ENCODE measurements around the gene PRRC2C. TPM values are rescaled to one million over a fixed set of nuclear protein-coding genes. Genes with fewer than 3 reads are reported as not detected.

The PRRC2C gene
- total RNA-seq, 1 experiment from 2014 or later = 199 TPM

DNA sequence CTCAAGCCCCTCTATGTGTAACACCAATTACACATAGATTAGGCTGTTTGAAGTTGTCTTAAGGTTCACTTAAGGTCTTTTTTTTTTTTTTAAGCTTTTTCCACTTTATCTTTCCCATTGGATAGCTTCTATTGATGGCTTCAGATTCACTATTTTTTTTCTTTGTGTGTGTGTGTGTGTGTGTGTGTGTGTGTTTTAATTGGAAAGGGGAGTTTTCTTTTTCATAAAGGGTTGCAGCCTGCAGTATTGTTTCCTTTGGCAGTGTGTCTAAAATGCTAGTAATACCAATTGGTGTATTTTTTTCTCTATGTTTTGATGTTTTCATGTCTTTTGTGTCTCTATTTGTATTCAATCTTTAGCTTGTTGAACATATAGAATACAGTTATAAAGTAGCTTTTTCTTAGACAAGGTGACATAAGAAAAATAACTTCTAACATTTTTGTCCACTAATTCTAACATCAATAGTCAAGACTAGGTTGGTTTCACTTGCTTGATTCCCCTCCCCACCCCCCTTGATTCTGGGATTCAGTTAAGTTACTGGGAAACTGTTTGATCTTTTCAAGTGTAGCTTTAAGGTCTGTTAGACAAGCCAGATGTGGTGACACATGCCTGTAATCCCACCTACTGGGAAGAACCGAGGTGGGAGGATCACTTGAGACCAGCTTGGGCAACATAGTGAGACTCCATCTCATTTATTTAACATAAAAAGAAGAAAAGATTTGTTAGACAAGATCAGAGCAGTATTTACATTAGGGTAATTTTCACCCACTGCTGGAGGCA is 21.4 kb downstream of the PRRC2C start:
- H3K9me3 ChIP-seq (ENCODE audit: low read length) = no peaks in the 10 kb centered on the region
- CTCF ChIA-PET = interaction anchor here (0.5 kb wide), 1 partner anchor 915 kb away, joined by 4 read pairs; no protein-coding TSS in a partner anchor
- peaks cover 99% of the 10 kb centered on the region for H4K20me1 ChIP-seq (ENCODE audit: low read length)
- DNase-seq (no peak), ATAC-seq (no peak)
- H3K79me2 ChIP-seq (ENCODE audit: low read length) = peaks cover 100% of the 10 kb centered on the region
- no peaks in the 10 kb centered on the region for H3K9me2 ChIP-seq (replicated peaks; ENCODE audit: low read length)
- H3F3A ChIP-seq (ENCODE audit: low read length, unreplicated experiment) = no peaks in the 10 kb centered on the region
- no peak overlapping the region for H3K4me3 ChIP-seq (ENCODE audit: low read length)
- POLR2A ChIA-PET (ENCODE audit: unreplicated experiment) = interaction anchor here (0.7 kb wide), 2 partner anchors 12 to 26 kb away, joined by 3 to 4 read pairs; no protein-coding TSS in a partner anchor
- no peak overlapping the region for H2AFZ ChIP-seq (ENCODE audit: low read length)
- no peak overlapping the region for H3K4me2 ChIP-seq (ENCODE audit: low read length)
- intact Hi-C loops (cut with micrococcal nuclease) = no loop called here
- H3K4me1 ChIP-seq (ENCODE audit: insufficient read depth, low read length) = no peaks in the 10 kb centered on the region
- no peak overlapping the region for H3K9ac ChIP-seq (ENCODE audit: low read length)
- no TSS peak for BruUV-seq (replicated peaks)
- H3K27me3 ChIP-seq (ENCODE audit: low read length) = no peaks in the 10 kb centered on the region
- TF ChIP-seq EZH2 (IDR thresholded peaks at IDR 0.05; ENCODE audit: low read length, unreplicated experiment) = no peak
- TF ChIP-seq, protein P1, sequence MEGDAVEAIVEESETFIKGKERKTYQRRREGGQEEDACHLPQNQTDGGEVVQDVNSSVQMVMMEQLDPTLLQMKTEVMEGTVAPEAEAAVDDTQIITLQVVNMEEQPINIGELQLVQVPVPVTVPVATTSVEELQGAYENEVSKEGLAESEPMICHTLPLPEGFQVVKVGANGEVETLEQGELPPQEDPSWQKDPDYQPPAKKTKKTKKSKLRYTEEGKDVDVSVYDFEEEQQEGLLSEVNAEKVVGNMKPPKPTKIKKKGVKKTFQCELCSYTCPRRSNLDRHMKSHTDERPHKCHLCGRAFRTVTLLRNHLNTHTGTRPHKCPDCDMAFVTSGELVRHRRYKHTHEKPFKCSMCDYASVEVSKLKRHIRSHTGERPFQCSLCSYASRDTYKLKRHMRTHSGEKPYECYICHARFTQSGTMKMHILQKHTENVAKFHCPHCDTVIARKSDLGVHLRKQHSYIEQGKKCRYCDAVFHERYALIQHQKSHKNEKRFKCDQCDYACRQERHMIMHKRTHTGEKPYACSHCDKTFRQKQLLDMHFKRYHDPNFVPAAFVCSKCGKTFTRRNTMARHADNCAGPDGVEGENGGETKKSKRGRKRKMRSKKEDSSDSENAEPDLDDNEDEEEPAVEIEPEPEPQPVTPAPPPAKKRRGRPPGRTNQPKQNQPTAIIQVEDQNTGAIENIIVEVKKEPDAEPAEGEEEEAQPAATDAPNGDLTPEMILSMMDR (conservative IDR thresholded peaks at IDR 0.05; ENCODE audit: low read depth, low read length) = no peak
- no peak for TF ChIP-seq EZH2phosphoT487 (IDR thresholded peaks at IDR 0.05; ENCODE audit: borderline replicate concordance, low read length)
- H3K27ac ChIP-seq (ENCODE audit: low read length) = no peak overlapping the region
- peaks cover 8% of the 10 kb centered on the region; the same call in 1 of the 2 replicates for H3K36me3 ChIP-seq (ENCODE audit: low read depth, low read length)

DNA sequence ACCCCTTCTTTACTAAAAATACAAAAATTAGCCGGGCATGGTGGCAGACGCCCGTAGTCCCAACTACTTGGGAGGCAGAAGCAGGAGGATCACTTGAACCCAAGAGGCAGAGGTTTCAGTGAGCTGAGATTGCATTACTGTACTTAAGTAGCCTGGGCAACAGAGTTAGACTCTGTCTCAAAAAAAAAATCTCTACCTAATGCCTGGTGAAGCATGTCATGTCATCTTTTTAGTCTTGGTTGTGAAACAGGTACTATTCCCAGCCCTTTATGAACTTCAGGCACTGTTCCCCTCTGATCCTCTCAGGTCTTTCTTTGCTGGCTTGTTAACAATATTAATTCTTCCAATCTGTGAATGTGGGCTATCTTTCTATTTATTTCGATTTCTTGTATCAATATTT is 22.1 kb downstream of the PRRC2C start:
- Histone ChIP-seq H3K9ac (ENCODE audit: low read length) (no peak overlapping the region), H2AFZ (ENCODE audit: low read length) (no peak overlapping the region), H3K27me3 (ENCODE audit: low read length) (no peaks in the 10 kb centered on the region), H3K4me3 (ENCODE audit: low read length) (no peak overlapping the region), H3F3A (ENCODE audit: low read length, unreplicated experiment) (no peaks in the 10 kb centered on the region), H3K79me2 (ENCODE audit: low read length) (peaks cover 100% of the 10 kb centered on the region), H4K20me1 (ENCODE audit: low read length) (peaks cover 99% of the 10 kb centered on the region), H3K4me2 (ENCODE audit: low read length) (no peak overlapping the region), H3K9me3 (ENCODE audit: low read length) (no peaks in the 10 kb centered on the region), H3K9me2 (replicated peaks; ENCODE audit: low read length) (no peaks in the 10 kb centered on the region), H3K4me1 (ENCODE audit: insufficient read depth, low read length) (no peaks in the 10 kb centered on the region), H3K27ac (ENCODE audit: low read length) (no peak overlapping the region), H3K36me3 (ENCODE audit: low read depth, low read length) (peaks cover 11% of the 10 kb centered on the region; the same call in 1 of the 2 replicates)
- BruUV-seq (replicated peaks) = no TSS peak
- CTCF ChIA-PET = no interaction called here
- intact Hi-C loops (cut with micrococcal nuclease) = no loop called here
- TF ChIP-seq EZH2 (IDR thresholded peaks at IDR 0.05; ENCODE audit: low read length, unreplicated experiment) (no peak), EZH2phosphoT487 (IDR thresholded peaks at IDR 0.05; ENCODE audit: borderline replicate concordance, low read length) (no peak)
- TF ChIP-seq, protein P1 (conservative IDR thresholded peaks at IDR 0.05; ENCODE audit: low read depth, low read length) = no peak
- no peak for DNase-seq
- POLR2A ChIA-PET (ENCODE audit: unreplicated experiment) = no interaction called here
- no peak for ATAC-seq

DNA sequence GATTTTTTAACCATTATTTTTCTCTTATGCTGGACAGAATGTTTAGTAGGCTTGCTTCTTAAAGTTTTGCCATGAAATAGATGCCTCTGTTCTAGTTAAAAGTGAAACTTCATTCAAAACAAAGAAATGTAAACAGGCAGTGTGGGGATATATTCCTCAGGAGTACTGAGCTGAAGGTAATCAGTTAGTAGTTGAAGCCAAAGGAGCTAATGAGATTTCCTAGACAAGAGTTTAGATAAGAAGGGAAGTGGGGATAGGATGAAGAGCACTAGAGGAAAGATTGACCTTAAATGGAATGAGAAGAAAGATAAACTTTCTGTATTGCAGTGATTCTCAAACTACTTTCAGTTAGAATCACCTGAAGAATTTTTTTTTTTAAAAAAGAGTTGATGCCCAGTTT is 23.9 kb downstream of the PRRC2C start:
- peaks cover 99% of the 10 kb centered on the region for H4K20me1 ChIP-seq (ENCODE audit: low read length)
- no peaks in the 10 kb centered on the region for H3K27me3 ChIP-seq (ENCODE audit: low read length)
- no TSS peak for BruUV-seq (replicated peaks)
- H3K4me1 ChIP-seq (ENCODE audit: insufficient read depth, low read length) = peaks cover 9% of the 10 kb centered on the region
- no peaks in the 10 kb centered on the region for H3K9me2 ChIP-seq (replicated peaks; ENCODE audit: low read length)
- H2AFZ ChIP-seq (ENCODE audit: low read length) = no peak overlapping the region
- intact Hi-C loops (cut with micrococcal nuclease) = no loop called here
- H3K4me3 ChIP-seq (ENCODE audit: low read length) = no peak overlapping the region
- H3K27ac ChIP-seq (ENCODE audit: low read length) = no peak overlapping the region
- peaks cover 7% of the 10 kb centered on the region for H3F3A ChIP-seq (ENCODE audit: low read length, unreplicated experiment)
- DNase-seq (no peak), ATAC-seq (no peak)
- no peak for TF ChIP-seq EZH2 (IDR thresholded peaks at IDR 0.05; ENCODE audit: low read length, unreplicated experiment)
- TF ChIP-seq, protein P1 (conservative IDR thresholded peaks at IDR 0.05; ENCODE audit: low read depth, low read length) = no peak
- no peak for TF ChIP-seq EZH2phosphoT487 (IDR thresholded peaks at IDR 0.05; ENCODE audit: borderline replicate concordance, low read length)
- H3K36me3 ChIP-seq (ENCODE audit: low read depth, low read length) = peaks cover 22% of the 10 kb centered on the region
- ChIA-PET CTCF (no interaction called here), POLR2A (ENCODE audit: unreplicated experiment) (no interaction called here)
- no peak overlapping the region for H3K9ac ChIP-seq (ENCODE audit: low read length)
- H3K9me3 ChIP-seq (ENCODE audit: low read length) = no peaks in the 10 kb centered on the region
- peaks cover 100% of the 10 kb centered on the region for H3K79me2 ChIP-seq (ENCODE audit: low read length)
- H3K4me2 ChIP-seq (ENCODE audit: low read length) = no peak overlapping the region

Measured in PC-3 (cell line).